ENCODE measurements around the gene USP35. TPM values are rescaled to one million over a fixed set of nuclear protein-coding genes. Genes with fewer than 3 reads are reported as not detected.

USP35 gene
- total RNA-seq, 1 experiment from 2014 or later: 11.8 TPM

GRCh38 chr11:78156127-78156844, 32.4 kb upstream of the USP35 start:
- BruUV-seq (replicated peaks): no TSS peak
- in situ Hi-C loops (cut with HindIII; ENCODE audit: low pct_unique_long_range_greater_than_20kb, low sequenced_read_pairs) (no loop called here), intact Hi-C loops (cut with micrococcal nuclease; ENCODE audit: unreplicated experiment) (no loop called here)
- ChIA-PET CTCF (no interaction called here), POLR2A (no interaction called here)
- peaks cover 13% of the 10 kb centered on the region for H3K4me1 ChIP-seq (ENCODE audit: control insufficient read depth, insufficient read depth, low read length)
- H3K36me3 ChIP-seq (ENCODE audit: control insufficient read depth, insufficient read depth, low read length): no peaks in the 10 kb centered on the region
- TF ChIP-seq, protein P1, sequence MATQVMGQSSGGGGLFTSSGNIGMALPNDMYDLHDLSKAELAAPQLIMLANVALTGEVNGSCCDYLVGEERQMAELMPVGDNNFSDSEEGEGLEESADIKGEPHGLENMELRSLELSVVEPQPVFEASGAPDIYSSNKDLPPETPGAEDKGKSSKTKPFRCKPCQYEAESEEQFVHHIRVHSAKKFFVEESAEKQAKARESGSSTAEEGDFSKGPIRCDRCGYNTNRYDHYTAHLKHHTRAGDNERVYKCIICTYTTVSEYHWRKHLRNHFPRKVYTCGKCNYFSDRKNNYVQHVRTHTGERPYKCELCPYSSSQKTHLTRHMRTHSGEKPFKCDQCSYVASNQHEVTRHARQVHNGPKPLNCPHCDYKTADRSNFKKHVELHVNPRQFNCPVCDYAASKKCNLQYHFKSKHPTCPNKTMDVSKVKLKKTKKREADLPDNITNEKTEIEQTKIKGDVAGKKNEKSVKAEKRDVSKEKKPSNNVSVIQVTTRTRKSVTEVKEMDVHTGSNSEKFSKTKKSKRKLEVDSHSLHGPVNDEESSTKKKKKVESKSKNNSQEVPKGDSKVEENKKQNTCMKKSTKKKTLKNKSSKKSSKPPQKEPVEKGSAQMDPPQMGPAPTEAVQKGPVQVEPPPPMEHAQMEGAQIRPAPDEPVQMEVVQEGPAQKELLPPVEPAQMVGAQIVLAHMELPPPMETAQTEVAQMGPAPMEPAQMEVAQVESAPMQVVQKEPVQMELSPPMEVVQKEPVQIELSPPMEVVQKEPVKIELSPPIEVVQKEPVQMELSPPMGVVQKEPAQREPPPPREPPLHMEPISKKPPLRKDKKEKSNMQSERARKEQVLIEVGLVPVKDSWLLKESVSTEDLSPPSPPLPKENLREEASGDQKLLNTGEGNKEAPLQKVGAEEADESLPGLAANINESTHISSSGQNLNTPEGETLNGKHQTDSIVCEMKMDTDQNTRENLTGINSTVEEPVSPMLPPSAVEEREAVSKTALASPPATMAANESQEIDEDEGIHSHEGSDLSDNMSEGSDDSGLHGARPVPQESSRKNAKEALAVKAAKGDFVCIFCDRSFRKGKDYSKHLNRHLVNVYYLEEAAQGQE (IDR thresholded peaks at IDR 0.05; ENCODE audit: insufficient read depth in 1 of 2, low read depth in 2 of 2, low read length in 1 of 2): no peak
- TF ChIP-seq POLR2AphosphoS5 (IDR thresholded peaks at IDR 0.05; ENCODE audit: low read depth, low read length): no peak
- TF ChIP-seq SIN3A (IDR thresholded peaks at IDR 0.05; ENCODE audit: borderline replicate concordance, insufficient read depth, low read depth, low read length): no peak
- TF ChIP-seq CTCF (IDR thresholded peaks at IDR 0.05): no peak
- no peak for TF ChIP-seq TCF7L2 (IDR thresholded peaks at IDR 0.05; ENCODE audit: low read depth, low read length)
- H3K27me3 ChIP-seq (ENCODE audit: control insufficient read depth, insufficient read depth, low read length): no peaks in the 10 kb centered on the region
- ATAC-seq (peak; percentile 76), DNase-seq (ENCODE audit: low read depth, low spot score) (no peak)
- H3K9me3 ChIP-seq (ENCODE audit: control insufficient read depth, insufficient read depth, low read depth, low read length): no peaks in the 10 kb centered on the region
- 0 out of 2 replicates have a peak overlapping the region, but pooled peaks have one; percentile 12 for H3K27ac ChIP-seq (ENCODE audit: low read length)
- H3K4me3 ChIP-seq (ENCODE audit: low read depth in 2 of 2, low read length in 2 of 2): no peak overlapping the region

GRCh38 chr11:78158987-78159652, 29.6 kb upstream of the USP35 start:
- POLR2A ChIA-PET: interaction anchor here (0.5 kb wide), 1 partner anchor 29 kb away, joined by 13 read pairs; the partner anchor contains the start of gene KCTD21
- BruUV-seq (replicated peaks): no TSS peak
- in situ Hi-C loops (cut with HindIII; ENCODE audit: low pct_unique_long_range_greater_than_20kb, low sequenced_read_pairs) (no loop called here), intact Hi-C loops (cut with micrococcal nuclease; ENCODE audit: unreplicated experiment) (no loop called here)
- Histone ChIP-seq H3K9me3 (ENCODE audit: control insufficient read depth, insufficient read depth, low read depth, low read length) (no peaks in the 10 kb centered on the region), H3K4me1 (ENCODE audit: control insufficient read depth, insufficient read depth, low read length) (peaks cover 11% of the 10 kb centered on the region), H3K27ac (ENCODE audit: low read length) (no peak overlapping the region), H3K27me3 (ENCODE audit: control insufficient read depth, insufficient read depth, low read length) (no peaks in the 10 kb centered on the region), H3K4me3 (ENCODE audit: low read depth in 2 of 2, low read length in 2 of 2) (no peak overlapping the region), H3K36me3 (ENCODE audit: control insufficient read depth, insufficient read depth, low read length) (no peaks in the 10 kb centered on the region)
- DNase-seq (ENCODE audit: low read depth, low spot score): no peak
- TF ChIP-seq POLR2AphosphoS5 (IDR thresholded peaks at IDR 0.05; ENCODE audit: low read depth, low read length) (no peak), SIN3A (IDR thresholded peaks at IDR 0.05; ENCODE audit: borderline replicate concordance, insufficient read depth, low read depth, low read length) (no peak), TCF7L2 (IDR thresholded peaks at IDR 0.05; ENCODE audit: low read depth, low read length) (no peak), CTCF (IDR thresholded peaks at IDR 0.05) (no peak)
- TF ChIP-seq, protein P1 (IDR thresholded peaks at IDR 0.05; ENCODE audit: insufficient read depth in 1 of 2, low read depth in 2 of 2, low read length in 1 of 2): no peak
- no peak for ATAC-seq
- CTCF ChIA-PET: no interaction called here

Data from Panc1 (cell line).